Endothelial cell of umbilical vein (primary cell): ENCODE measurements around the gene HVCN1. TPM values are rescaled to one million over a fixed set of nuclear protein-coding genes. Genes with fewer than 3 reads are reported as not detected.

ENCODE experiments used
- BruUV-seq: library from RNA; stranded (reverse); fragments of 400-500 nt; replicated peaks from 2 replicates; lab custom pipeline; 2021; lab: Mats Ljungman, UMichigan
- CTCF ChIA-PET: fragments of 300-600, 350-600 bp; sonication (Branson Sonifier 250); formaldehyde crosslinking; loops from one replicate; lab custom pipeline; 2021; ENCODE audit warnings: antibody characterized with exemption, inconsistent platforms; lab: Charles Lee
- POLR2A ChIA-PET: fragments of 300-600, 350-600 bp; sonication (Branson Sonifier 250); formaldehyde crosslinking; loops from one replicate; lab custom pipeline; 2021; ENCODE audit warnings: antibody characterized with exemption, inconsistent platforms; lab: Charles Lee
- DNase-seq: peaks from one replicate; pipeline ENCODE4 v3.0.0-alpha.2; 2011; ENCODE audit warnings: low read depth, low spot score
- FAIRE-seq: peaks from 2 replicates; lab custom pipeline; 2011; peaks lifted over from hg19 to GRCh38; lab: Jason Lieb, UNC
- H2AFZ ChIP-seq: 2 replicates; pipeline ENCODE4 v1.6.0; 2012; ENCODE audit warnings: low read depth, low read length, control low read depth, inconsistent platforms
- H3K27ac ChIP-seq: 2 replicates; pipeline ENCODE4 v1.5.1; 2011; ENCODE audit warnings: low read depth, mild to moderate bottlenecking, control low read depth, low read length, moderate library complexity; ENCODE audit not compliant: insufficient read depth
- H3K27me3 ChIP-seq, 2 experiments: 2 replicates each; pipeline versions ENCODE4 v1.6.0 to v1.6.1; 2011; ENCODE audit warnings: low read length in 2 of 2, mixed read lengths in 1 of 2; ENCODE audit not compliant: control insufficient read depth in 2 of 2, insufficient read depth in 2 of 2
- H3K36me3 ChIP-seq, 2 experiments: 2 replicates in 1 of 2; 3 replicates in 1 of 2; pipeline ENCODE4 v1.5.1; 2011; ENCODE audit warnings: low read length in 2 of 2, mild to moderate bottlenecking in 1 of 2, moderate library complexity in 1 of 2; ENCODE audit not compliant: control insufficient read depth in 2 of 2, insufficient read depth in 2 of 2; ENCODE audit errors: extremely low read depth in 1 of 2
- H3K4me1 ChIP-seq: 3 replicates; pipeline ENCODE4 v1.5.1; 2011; ENCODE audit warnings: mild to moderate bottlenecking, low read length; ENCODE audit not compliant: control insufficient read depth, insufficient read depth; ENCODE audit errors: extremely low read depth
- H3K4me2 ChIP-seq: 2 replicates; pipeline ENCODE4 v1.6.1; 2011; ENCODE audit warnings: low read length, control low read depth, mixed read lengths; ENCODE audit not compliant: insufficient read depth
- H3K4me3 ChIP-seq, 3 experiments: fragments of 200-600 bp in 1 of 3; sonication (generic), shearing (Covaris generic) in 1 of 3; replicated peaks in 1 of 3; 2 replicates each; pipeline ENCODE4 v1.5.1; 2011 to 2016; ENCODE audit warnings: control low read depth in 3 of 3, low read length in 3 of 3, mild to moderate bottlenecking in 2 of 3, inconsistent platforms in 1 of 3, low read depth in 1 of 3, moderate library complexity in 1 of 3; ENCODE audit not compliant: insufficient read depth in 1 of 3
- H3K79me2 ChIP-seq: 2 replicates; pipeline ENCODE4 v1.6.0; 2012; ENCODE audit warnings: low read length, inconsistent platforms; ENCODE audit not compliant: control insufficient read depth, insufficient read depth
- H3K9ac ChIP-seq: replicated peaks from 2 replicates; pipeline ENCODE3; 2011; ENCODE audit warnings: low read length, control low read depth; ENCODE audit not compliant: insufficient read depth; ENCODE audit errors: extremely low read depth
- H3K9me1 ChIP-seq: replicated peaks from 3 replicates; pipeline ENCODE4 v1.6.0; 2011; ENCODE audit warnings: mild to moderate bottlenecking, low read length; ENCODE audit not compliant: control insufficient read depth, insufficient read depth; ENCODE audit errors: extremely low read depth
- H3K9me3 ChIP-seq: replicated peaks from 2 replicates; pipeline ENCODE4 v1.5.1; 2012; ENCODE audit warnings: low read length, inconsistent platforms; ENCODE audit not compliant: control insufficient read depth, insufficient read depth
- H4K20me1 ChIP-seq: replicated peaks from 2 replicates; pipeline ENCODE3; 2011; ENCODE audit warnings: mild to moderate bottlenecking, low read length; ENCODE audit not compliant: control insufficient read depth, insufficient read depth; ENCODE audit errors: extremely low read depth
- EZH2 ChIP-seq: IDR thresholded peaks from 2 replicates; pipeline ENCODE4 v1.6.1; 2012; ENCODE audit warnings: borderline replicate concordance, low read depth, mild to moderate bottlenecking, moderate library complexity, low read length, inconsistent platforms; ENCODE audit not compliant: severe bottlenecking
- FOS ChIP-seq: IDR thresholded peaks from 2 replicates; pipeline ENCODE4 v1.6.1; 2011; ENCODE audit warnings: mild to moderate bottlenecking, low read length, moderate library complexity, borderline replicate concordance; ENCODE audit not compliant: insufficient read depth
- GATA2 ChIP-seq: IDR thresholded peaks from 2 replicates; pipeline ENCODE4 v1.7.0; 2011; ENCODE audit warnings: low read depth, mild to moderate bottlenecking, moderate library complexity, mixed read lengths, low read length; ENCODE audit not compliant: insufficient read length, insufficient read depth
- JUN ChIP-seq: IDR thresholded peaks from 2 replicates; pipeline ENCODE4 v1.6.1; 2011; ENCODE audit warnings: borderline replicate concordance, low read depth; ENCODE audit not compliant: insufficient read length, insufficient read depth
- MAX ChIP-seq: IDR thresholded peaks from 2 replicates; pipeline ENCODE4 v1.6.1; 2011; ENCODE audit not compliant: insufficient read depth, insufficient read length
- MYC ChIP-seq: IDR thresholded peaks from one replicate; pipeline ENCODE4 v1.6.1; 2011; ENCODE audit warnings: mild to moderate bottlenecking, low read depth, low read length
- POLR2A ChIP-seq: IDR thresholded peaks from 2 replicates; pipeline ENCODE4 v1.6.1; 2012; ENCODE audit warnings: low read depth, mild to moderate bottlenecking, control low read depth, low read length
- POLR2AphosphoS5 ChIP-seq: IDR thresholded peaks from 2 replicates; pipeline ENCODE4 v1.6.1; 2012; ENCODE audit warnings: low read depth, mild to moderate bottlenecking, control low read depth, low read length, moderate library complexity; ENCODE audit not compliant: insufficient read depth
- dilution Hi-C: fragments of 300-500 bp; cut with MboI; formaldehyde crosslinking; loops from one replicate; pipeline ENCODE4 v1.15.0; 2019; ENCODE audit warnings: low sequenced_read_pairs; ENCODE audit not compliant: extremely low pct_ligation_motif_present
- intact Hi-C: fragments of 100-400 bp; cut with micrococcal nuclease; formaldehyde crosslinking; loops from one replicate; pipeline ENCODE4 v1.10.0; 2022
- polyA plus RNA-seq, 4 experiments: library from polyadenylated mRNA; depleted of rRNA in 3 of 4; stranded (reverse) in 3 of 4; unstranded in 1 of 4; fragments of >200 nt; gene quantifications; 2 replicates each; pipeline versions ENCODE4 v1.2.1 to v1.2.3, GENCODE V29; 2011 to 2012; ENCODE audit warnings: missing spikeins in 1 of 4
- total RNA-seq: library from RNA; stranded (reverse); gene quantifications from 2 replicates; pipeline ENCODE4 v1.2.3, GENCODE V29; 2021
- TF ChIP-seq, protein P1 (sequence below), 2 donors: IDR thresholded peaks; 1 replicate in 1 of 2; 2 replicates in 1 of 2; pipeline ENCODE4 v1.5.1; 2011; ENCODE audit warnings: low read length in 2 of 2, mild to moderate bottlenecking in 2 of 2, moderate library complexity in 2 of 2, control low read depth in 1 of 2, inconsistent platforms in 1 of 2, low read depth in 1 of 2; ENCODE audit not compliant: insufficient read depth in 1 of 2; ENCODE audit errors: extremely low read depth in 1 of 2

The HVCN1 gene
- total and polyA plus RNA-seq, 2 donors (not counting 3 experiments of a cell fraction or from before 2014, with no cell fraction given), result 3.7 to 8.4 TPM

- Histone ChIP-seq H3K9me1 (no peaks in the 10 kb centered on the region), H3K36me3 (no peaks in the 10 kb centered on the region), H3K4me1 (peaks cover 5% of the 10 kb centered on the region), H3K4me3 (no peak overlapping the region), H3K9ac (no peak overlapping the region), H3K4me2 (no peak overlapping the region), H4K20me1 (no peaks in the 10 kb centered on the region), H3K27ac (no peak overlapping the region), H2AFZ (no peak overlapping the region), H3K79me2 (no peaks in the 10 kb centered on the region), H3K27me3 (no peaks in the 10 kb centered on the region), H3K9me3 (no peaks in the 10 kb centered on the region)
- BruUV-seq, result no TSS peak
- no peak for DNase-seq
- ChIA-PET CTCF (interaction anchor here (1.2 kb wide), 1 partner anchor 83 kb away, joined by 3 read pairs; the partner anchor contains the start of gene TCTN1), POLR2A (no interaction called here)
- intact Hi-C loops, result loop anchor here (5.0 kb wide), 1 partner anchor 195 kb away; the partner anchor contains the start of genes RAD9B and VPS29
- dilution Hi-C loops, result no loop called here
- no peak for TF ChIP-seq MYC
- TF ChIP-seq POLR2A, result no peak
- TF ChIP-seq, protein P1, sequence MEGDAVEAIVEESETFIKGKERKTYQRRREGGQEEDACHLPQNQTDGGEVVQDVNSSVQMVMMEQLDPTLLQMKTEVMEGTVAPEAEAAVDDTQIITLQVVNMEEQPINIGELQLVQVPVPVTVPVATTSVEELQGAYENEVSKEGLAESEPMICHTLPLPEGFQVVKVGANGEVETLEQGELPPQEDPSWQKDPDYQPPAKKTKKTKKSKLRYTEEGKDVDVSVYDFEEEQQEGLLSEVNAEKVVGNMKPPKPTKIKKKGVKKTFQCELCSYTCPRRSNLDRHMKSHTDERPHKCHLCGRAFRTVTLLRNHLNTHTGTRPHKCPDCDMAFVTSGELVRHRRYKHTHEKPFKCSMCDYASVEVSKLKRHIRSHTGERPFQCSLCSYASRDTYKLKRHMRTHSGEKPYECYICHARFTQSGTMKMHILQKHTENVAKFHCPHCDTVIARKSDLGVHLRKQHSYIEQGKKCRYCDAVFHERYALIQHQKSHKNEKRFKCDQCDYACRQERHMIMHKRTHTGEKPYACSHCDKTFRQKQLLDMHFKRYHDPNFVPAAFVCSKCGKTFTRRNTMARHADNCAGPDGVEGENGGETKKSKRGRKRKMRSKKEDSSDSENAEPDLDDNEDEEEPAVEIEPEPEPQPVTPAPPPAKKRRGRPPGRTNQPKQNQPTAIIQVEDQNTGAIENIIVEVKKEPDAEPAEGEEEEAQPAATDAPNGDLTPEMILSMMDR (IDR thresholded peaks at IDR 0.05; ENCODE audit: extremely low read depth in 1 of 2, insufficient read depth in 1 of 2, low read depth in 1 of 2, low read length in 2 of 2), result no peak
- no peak for TF ChIP-seq POLR2AphosphoS5
- no peak for TF ChIP-seq JUN
- no peak for FAIRE-seq
These were observed 8.3 kb upstream of the HVCN1 start for GRCh38 chr12:110697236-110697635.

GRCh38 chr12:110696283-110696682 is 7.4 kb upstream of the HVCN1 start:
- peaks cover 5% of the 10 kb centered on the region for H3K4me1 ChIP-seq
- dilution Hi-C loops (no loop called here), intact Hi-C loops (loop anchor here (5.0 kb wide), 1 partner anchor 194 kb away; the partner anchor contains the start of genes RAD9B and VPS29)
- no peaks in the 10 kb centered on the region for H4K20me1 ChIP-seq
- H3K4me2 ChIP-seq, result no peak overlapping the region
- H3K9me3 ChIP-seq, result no peaks in the 10 kb centered on the region
- DNase-seq (no peak), FAIRE-seq (no peak)
- no peaks in the 10 kb centered on the region for H3K79me2 ChIP-seq
- ChIA-PET CTCF (no interaction called here), POLR2A (no interaction called here)
- TF ChIP-seq POLR2A (no peak), POLR2AphosphoS5 (no peak), EZH2 (no peak), FOS (no peak), JUN (no peak), MYC (no peak), GATA2 (no peak), MAX (no peak)
- TF ChIP-seq, protein P1 (IDR thresholded peaks at IDR 0.05; ENCODE audit: extremely low read depth in 1 of 2, insufficient read depth in 1 of 2, low read depth in 1 of 2, low read length in 2 of 2), result no peak
- no peak overlapping the region for H3K4me3 ChIP-seq
- no peak overlapping the region for H2AFZ ChIP-seq
- no peak overlapping the region for H3K27ac ChIP-seq
- BruUV-seq, result no TSS peak
- H3K27me3 ChIP-seq, result no peaks in the 10 kb centered on the region
- no peaks in the 10 kb centered on the region for H3K36me3 ChIP-seq
- H3K9ac ChIP-seq, result no peak overlapping the region
- H3K9me1 ChIP-seq, result no peaks in the 10 kb centered on the region
